ENCODE results near the gene DAND5.

DAND5 gene

DNA sequence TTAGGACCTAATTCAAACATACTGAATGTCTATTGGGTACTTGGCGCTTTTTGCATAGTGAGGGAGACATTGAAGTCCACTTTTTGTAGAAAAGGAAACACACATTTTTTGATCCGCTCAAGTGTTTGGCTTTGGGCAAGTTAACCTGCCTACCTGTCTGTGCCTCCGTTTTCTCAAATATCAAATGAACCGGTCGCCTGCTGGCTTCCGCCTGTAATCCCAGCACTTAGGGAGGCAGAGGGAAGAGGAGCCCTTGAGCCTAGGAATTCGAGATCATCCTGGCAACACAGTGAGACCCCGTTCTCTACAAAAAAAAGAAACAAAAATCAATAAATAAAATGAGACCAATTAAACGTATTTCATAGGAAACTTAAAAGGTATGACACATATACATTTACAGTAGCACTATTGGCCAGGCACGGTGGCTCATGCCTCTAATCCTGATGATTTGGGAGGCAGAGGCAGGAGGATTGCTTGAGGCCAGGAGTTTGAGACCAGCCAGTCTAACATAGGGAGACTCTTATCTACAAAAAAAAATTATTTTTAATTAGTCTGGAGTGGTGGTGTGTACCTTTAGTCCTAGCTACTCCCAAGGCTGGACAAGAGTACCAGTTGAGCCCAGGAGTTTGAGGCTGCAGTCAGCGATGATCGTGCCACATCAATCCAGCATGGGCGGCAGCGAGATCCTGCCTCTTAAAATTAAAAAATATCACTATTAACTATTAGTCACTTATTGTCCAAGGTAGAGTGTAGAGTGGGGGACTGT, 22.5 kb upstream of the DAND5 start:
- peak overlapping the region; percentile 93 for H3K27ac ChIP-seq
- TF ChIP-seq ZFX (IDR thresholded peaks at IDR 0.05; ENCODE audit: borderline replicate concordance), result no peak
- TF ChIP-seq CTCF (IDR thresholded peaks at IDR 0.05), result no peak

- TF ChIP-seq ZFX (IDR thresholded peaks at IDR 0.05; ENCODE audit: borderline replicate concordance) (no peak), CTCF (IDR thresholded peaks at IDR 0.05) (no peak)
- peak overlapping the region; percentile 93; the same call in 1 of the 2 replicates for H3K27ac ChIP-seq
These were observed 21.4 kb upstream of the DAND5 start for GRCh38 chr19:12947702-12948611.

DNA sequence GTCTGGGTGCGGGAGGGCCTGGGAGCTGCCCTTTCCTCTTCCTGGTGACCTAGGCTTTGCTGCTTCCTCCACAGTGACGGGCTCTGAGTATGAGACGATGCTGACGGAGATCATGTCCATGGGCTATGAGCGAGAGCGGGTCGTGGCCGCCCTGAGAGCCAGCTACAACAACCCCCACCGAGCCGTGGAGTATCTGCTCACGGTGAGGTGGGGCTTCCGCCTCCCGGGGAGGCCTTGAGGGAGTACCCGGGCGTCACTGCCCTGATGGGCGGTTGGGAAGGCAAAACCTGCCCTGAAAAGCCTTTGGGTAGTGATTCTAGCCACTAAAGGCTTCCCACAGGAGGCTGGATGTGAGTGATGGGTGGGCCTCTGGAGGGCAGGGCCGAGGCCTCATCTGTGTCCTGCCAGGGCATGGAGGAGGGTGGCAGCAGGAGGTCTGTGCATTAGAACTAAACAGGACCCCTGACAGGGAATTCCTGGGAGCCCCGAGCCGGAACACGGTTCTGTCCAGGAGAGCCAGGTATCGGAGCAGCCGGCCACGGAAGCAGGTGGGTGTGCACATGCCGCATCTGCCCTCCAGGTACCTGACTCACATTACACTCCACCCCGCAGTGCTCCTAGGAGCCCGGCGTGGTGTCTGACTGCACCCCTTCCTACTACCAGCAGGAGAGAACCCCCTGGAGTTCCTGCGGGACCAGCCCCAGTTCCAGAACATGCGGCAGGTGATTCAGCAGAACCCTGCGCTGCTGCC, 20.6 kb upstream of the DAND5 start:
- TF ChIP-seq CTCF (IDR thresholded peaks at IDR 0.05) (no peak), ZFX (IDR thresholded peaks at IDR 0.05; ENCODE audit: borderline replicate concordance) (no peak)
- H3K27ac ChIP-seq, result no peak overlapping the region

GRCh38 chr19:12949363-12950283, 19.8 kb upstream of the DAND5 start:
- TF ChIP-seq CTCF (IDR thresholded peaks at IDR 0.05) (no peak), ZFX (IDR thresholded peaks at IDR 0.05; ENCODE audit: borderline replicate concordance) (no peak)

DNA sequence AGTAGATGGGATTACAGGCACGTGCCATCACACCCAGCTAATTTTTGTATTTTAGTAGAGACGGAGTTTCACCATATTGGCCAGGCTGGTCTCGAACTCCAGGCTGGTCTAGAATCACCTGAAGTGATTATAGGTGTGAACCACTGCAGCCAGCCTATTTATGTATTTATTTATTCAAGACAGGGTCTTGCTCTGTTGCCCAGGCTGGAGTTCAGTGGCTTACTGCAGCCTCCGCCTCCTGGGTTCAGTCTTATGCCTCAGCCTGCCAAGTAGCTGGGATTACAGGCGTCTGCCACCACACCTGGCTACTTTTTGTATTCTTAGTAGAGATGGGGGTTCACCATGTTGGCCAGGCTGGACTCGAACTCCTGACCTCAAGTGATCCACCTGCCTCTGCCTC, 17.3 kb upstream of the DAND5 start:
- H3K27ac ChIP-seq, result peak overlapping the region; percentile 92

More at GRCh38 chr19:12949363-12950283, 19.8 kb upstream of the DAND5 start:
- peak overlapping the region; percentile 92; the same call in 1 of the 2 replicates for H3K27ac ChIP-seq

DNA sequence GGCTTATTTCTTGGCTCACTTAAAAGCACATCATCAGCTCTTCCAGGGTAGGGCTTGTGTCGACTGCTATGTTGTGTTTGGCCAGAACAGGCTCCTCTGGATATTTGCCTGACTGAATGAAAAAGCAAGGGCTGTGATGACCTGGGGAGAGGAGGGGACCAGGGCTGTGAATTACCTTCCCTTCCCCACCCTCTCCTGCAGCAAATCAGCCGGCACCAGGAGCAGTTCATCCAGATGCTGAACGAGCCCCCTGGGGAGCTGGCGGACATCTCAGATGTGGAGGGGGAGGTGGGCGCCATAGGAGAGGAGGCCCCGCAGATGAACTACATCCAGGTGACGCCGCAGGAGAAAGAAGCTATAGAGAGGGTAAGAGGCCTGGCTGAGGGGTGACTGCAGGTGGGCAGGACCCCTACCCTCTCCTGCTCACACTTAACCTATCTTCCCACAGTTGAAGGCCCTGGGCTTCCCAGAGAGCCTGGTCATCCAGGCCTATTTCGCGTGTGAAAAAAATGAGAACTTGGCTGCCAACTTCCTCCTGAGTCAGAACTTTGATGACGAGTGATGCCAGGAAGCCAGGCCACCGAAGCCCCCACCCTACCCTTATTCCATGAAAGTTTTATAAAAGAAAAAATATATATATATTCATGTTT, 16.8 kb upstream of the DAND5 start:
- peak overlapping the region; percentile 92 for H3K27ac ChIP-seq
- TF ChIP-seq ZFX (IDR thresholded peaks at IDR 0.05; ENCODE audit: borderline replicate concordance) (no peak), CTCF (IDR thresholded peaks at IDR 0.05) (no peak)
